Activated CD4-positive, alpha-beta T cell treated with anti-CD3 and anti-CD28 coated beads, Interleukin-2, amount 50 U/mL, for 24 hours (primary cell): ENCODE results near the gene LTF.
A peak's percentile ranks its signal among the peaks of the same experiment; 100 is the strongest.
"Not testable (repeated sequence)": the region's sequence is repeated elsewhere in the genome, so short reads cannot be mapped to it uniquely, and the experiment has no call there.

Experiments used
- DNase-seq, 2 donors: peaks; one replicate each; pipeline ENCODE4 v3.0.0-alpha.2; 2020; ENCODE audit warnings: low read depth in 1 of 2, low spot score in 1 of 2

The LTF gene

DNA sequence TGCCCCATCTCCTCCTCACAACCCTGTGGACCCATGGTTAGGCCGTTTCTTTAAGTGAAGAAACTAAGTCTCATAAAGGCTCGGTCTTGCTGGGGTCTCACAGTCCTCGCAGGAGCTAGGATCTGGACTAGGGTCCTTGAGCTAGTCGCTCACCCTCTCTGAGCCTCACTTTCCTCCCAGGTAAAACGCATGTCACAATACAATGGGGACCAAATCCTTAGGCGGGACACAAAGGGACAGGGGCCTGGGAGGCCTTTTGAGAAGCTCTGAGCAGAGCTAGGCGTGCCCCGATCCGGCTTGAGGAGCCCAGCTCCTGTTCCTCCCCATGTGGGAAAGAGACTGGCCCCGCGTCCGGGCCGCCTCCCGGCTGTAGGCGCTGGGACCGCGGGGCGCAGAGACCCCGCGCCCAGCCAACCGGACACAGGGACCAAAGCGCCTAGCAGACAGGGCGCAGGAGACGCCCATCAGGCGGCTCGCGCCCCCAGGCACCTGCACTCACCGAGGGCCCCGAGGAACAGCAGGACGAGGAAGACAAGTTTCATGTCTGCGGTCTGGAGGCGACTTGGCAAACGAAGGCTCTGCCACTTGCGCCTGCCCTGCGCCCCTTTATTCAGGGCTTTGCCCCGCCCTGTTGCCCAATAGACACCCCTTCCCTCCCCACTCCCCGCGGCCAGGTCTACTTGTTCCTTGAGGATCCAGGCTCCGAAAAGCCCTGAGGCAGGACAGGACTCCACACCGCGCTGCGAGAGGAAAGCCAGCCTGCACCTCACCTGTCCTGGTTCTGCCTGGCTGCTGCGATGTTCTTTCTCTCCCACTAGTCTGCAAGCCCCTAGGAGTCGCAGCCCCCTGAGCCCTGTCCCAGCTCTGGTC lies at the start of gene LTF:
Gene LTF (minus strand): TSS at position 580 of the 870 bp plus-strand sequence. CDS start 38 bp downstream, at position 542.
- DNase-seq: no peak

DNA sequence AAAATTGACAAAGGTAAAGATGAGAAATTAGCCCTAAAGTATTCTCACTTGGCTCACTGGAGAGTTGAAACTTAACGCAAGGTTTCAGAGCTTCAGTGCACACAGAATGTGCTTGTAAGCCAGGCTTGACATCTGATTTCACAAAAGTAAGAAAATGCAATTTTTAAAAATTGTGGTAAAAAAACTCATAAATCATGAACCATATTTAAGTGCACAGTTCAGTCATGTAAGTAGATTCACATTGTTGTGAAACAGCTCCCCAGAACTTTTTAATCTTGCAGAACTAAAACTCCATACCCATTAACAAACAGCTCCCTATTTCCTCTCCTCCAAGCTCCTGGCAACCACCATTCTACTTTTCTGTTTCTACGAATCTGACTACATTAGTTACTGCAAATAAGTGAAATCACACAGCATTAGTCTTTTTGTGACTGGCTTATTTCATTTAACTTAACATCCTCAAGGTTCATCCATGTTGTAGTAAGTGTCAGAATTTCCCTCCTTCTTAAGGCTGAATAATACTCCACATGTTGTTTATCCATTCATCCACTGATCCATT lies 47.6 kb upstream of the LTF start:
- DNase-seq: no peak

DNA sequence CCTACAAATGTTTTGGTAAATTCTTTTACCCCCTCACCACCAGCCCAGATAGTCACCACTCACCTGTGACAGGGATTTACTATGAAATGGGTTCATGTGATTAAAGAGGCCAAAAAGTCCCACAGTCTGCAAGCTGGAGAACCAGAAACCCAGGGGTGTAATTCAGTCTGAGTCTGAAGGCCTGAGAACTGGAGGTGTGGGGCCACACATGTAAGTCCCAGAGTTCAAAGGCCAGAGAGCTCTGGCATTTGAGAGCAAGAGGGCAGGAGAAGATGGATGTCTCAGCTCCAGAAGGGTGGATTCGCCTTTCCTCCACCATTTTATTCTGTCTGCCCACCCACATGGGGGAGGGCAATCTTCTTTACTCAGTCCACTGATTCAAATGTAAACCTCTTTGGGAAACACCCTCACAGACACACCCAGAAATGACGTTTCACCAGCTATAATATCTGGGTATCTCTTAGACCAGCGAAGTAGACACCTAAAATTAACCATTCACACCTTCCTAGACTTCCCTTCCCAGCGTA lies 45.0 kb upstream of the LTF start:
- no peak for DNase-seq

DNA sequence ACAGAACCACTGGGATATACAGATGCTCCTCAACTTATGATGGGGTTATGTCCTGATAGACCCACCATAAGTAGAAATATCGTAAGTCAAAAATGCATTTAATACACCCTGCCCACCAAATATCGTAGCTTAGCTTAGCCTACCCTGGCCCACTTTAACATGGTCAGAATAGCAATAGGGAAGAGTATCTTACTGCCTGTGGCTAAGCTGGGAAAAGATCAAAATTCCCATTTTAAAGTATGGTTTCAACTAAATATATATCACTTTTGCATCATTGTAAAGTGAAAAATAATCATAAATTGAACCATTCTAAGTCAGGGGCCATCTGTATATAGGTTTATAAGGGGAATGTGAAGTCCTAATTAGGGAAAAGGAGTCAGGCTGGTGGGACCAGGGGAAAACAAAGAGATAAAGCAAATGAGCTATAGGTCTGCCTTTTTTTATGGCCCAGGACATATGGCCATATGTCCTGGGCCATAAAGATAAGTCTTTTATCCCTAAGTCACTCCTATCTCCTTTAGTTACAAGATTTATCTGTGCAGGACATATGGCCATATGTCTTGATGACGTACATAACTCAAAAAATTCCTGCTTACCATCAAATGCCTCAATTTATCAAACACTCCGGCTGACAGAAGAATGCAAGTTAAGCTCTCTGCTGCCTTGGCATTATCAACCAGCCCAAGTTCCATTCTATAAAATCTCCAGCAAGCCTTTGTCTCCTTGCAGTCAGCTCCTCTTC lies 44.3 kb upstream of the LTF start:
- no peak for DNase-seq

DNA sequence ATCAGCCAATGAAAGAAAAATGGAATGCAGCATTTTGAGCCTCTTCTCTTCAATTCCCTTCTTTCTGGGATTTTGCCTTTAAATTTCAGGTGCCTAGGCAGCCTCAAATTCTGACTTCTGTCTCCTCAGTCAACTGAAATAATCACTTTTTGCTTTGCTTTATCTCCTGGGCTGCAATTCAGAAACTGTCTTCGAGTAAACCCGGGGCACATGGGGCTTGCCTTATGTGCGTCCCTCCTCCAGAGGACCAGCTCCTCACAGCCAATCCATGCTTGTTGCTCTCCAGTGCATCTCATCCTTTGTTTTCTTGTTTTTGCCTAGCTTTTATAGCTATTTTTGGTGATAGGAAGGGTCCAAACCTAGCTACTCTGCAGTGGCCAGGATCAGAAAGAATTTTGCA lies 41.8 kb upstream of the LTF start:
- DNase-seq: no peak

DNA sequence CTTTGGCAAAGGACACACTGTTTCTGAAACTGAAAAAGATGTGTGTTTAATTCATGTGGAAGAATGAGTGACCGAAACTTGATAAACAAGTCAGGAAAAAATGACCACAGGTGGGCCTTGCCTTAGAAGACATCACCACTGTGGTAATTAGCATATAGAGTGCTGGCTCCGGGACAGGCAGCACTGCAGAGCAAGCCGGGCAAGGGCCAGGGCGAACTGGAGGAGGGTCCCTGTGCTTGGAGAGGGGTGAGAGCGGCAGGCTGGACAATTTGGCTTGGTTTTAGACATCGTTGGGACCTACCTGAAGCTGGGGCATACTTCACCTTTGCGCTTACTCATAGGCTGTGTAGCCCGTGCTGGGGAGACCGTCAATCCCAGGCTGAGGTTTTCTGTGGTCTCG lies 41.2 kb upstream of the LTF start:
- DNase-seq: no peak

DNA sequence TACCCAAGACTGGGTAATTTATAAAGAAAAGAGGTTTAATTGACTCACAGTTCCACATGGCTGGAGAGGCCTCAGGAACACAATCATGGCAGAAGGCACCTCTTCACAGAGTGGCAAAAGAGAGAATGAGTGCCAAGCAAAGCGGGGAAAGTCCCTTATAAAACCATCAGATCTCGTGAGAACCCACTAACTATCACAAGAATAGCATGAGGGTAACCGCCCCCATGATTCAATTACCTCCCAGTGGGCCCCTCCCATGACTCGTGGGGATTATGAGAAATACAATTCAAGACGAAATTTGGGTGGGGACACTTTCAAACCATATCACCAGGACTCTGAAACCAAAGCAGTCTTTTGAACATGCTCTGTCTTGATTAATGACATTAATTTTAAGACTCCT lies 40.1 kb upstream of the LTF start:
- peak in 1 of 2 donors; percentile 53 for DNase-seq

DNA sequence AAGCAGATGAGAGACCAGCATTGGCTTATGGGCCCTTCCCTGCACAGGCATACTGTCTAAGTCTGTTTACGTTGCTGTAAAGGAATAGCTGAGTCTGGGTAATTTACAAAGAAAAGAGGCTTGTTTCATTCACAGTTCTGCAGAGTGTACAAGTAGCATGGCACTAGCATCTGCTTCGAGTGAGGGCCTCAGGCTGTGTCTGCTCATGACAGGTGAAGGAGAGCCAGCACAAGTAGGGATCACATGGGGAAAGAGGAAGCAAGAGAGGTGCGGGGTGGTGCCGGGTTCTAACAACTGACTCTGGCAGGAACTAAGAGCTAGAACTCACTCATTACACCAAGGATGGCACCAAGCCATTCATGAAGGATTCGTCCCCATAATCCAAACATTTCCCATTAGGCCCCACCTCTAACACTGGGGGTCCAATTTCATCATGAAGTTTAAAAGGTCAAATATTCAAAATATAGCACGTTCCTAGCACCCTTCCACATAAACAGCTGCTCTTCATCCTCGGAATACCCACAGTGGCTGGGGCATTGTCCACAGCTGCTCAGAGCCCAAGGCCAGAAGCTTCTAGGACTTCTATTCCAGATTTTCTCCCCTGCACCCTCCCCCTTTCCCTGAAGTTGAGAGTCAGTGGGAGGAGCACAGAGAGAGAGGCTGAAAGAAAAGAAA lies 38.6 kb upstream of the LTF start:
- DNase-seq: no peak

DNA sequence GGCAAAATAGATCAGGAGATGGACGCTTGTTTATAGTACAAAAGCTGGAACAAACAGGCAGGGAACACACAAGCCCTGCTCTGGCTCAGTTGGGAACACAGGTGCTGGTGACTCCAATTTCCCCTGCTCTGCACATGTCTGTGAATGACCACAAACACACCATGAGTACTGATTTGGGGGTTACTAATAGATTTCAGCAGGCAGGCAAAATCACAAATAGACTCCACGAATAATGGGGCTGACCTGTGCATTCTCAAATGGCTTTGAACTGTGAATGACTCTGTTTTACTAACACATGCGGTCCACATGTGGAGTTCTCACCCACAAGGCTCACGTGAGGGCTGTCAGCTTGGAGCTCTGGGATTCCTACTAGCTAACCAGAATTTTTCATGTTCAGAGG lies 37.0 kb upstream of the LTF start:
- no peak for DNase-seq

DNA sequence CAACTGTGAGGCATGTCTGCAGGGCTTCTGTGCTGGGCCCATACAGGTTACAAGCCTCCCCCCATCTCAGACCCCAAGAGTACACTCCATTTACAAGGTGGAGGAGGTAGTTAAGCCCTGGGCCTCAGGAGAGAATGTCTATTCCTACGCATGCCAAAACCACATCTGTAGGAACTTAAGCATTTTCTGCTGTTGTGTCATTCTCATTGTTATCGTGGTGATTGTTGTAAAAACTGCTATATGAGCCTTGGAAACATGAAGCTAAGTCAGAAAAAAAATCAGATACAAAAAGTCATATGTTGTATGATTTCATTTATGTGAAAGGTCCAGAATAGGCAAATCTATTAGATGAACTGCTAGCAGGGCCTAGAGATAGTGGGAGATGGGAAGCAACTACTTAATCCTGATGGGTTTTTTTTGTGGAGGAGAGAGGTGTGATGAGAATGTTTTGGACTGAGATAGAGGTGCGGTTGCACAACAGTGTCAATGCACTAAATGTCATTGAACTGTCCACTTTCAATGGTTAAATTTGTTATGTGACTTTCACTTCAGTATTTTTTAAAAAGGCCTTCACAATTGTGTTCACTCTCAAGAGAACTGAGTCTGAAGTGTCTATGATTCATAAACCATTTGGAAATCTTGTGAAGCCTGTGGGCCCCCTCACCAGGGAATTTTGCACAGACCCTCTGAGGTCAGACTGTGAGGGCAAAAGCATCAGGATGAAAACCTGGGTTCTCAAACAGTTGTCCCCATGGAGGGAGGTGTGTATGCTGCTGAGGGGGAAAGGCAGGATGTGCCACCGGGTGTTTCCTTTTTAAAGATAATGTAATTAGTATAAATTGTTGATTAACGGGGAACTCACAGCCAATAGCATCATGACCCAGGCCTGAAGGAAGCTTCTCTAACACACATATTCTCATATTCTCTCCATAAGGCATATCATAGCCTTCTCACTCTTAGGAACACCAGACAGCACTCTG lies 36.2 kb upstream of the LTF start:
- no peak for DNase-seq

DNA sequence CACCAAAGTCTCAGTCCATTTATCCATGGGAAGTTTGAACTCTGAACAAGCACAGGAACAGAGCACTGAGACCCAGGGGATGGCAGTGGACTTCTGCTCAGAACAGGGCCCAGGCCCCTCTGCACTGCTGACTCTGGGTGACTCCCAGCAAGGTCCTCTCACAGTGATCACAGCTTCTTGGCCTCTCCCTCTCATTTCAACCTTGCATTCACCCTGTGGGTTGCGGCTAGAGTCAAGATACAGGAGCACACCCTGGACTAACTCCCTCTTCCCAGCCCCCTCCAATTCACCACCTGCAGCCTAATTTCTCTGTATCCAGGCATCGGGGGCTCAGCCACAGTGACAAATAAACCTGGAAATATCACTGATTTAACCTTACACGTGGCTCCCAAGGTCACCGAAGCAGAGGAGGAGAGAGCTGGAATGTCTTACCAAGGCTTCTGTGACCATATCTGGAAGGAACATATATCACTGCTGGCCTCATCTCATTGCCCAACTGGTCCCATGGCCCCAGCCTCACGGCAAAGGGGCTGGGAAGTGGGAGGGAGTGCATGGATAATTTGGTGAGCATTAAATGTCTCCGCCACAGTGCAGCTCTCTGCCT lies 34.3 kb upstream of the LTF start:
- no peak for DNase-seq

DNA sequence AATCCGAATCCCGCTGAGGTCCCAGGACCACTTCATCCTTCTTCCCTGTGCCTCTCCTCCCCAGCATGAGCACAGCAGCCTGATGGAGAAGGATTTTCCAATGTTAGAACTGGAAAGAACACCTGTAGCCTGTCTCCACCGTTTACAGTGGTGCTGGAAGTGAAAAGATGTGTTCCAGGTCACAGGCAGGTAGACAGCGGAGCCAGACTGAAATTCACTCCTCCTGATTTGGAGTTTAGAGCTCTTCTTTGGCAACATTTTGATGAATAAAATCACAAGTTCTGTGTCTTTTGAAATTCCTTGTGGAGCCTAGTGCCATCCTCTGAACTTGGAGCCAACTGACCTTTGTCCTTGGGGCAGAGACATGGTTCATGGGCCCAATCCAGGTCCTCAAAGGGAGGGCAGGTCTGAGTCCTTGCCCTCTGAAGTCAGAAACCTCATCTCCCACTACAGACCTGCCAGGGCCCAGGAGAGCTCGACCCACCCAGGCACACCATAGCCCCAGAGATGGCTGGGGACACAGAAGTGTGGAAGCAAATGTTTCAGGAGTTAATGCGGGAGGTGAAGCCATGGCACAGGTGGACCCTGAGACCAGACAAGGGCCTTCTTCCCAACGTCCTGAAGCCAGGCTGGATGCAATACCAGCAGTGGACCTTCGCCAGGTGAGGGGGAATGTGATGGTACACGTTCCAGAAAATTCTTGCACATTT lies 33.0 kb upstream of the LTF start, which contains the start of gene RTP3:
Gene RTP3 (plus strand): TSS at position 421 of the 710 bp plus-strand sequence. CDS start 87 bp downstream, at position 508.
- DNase-seq: no peak

DNA sequence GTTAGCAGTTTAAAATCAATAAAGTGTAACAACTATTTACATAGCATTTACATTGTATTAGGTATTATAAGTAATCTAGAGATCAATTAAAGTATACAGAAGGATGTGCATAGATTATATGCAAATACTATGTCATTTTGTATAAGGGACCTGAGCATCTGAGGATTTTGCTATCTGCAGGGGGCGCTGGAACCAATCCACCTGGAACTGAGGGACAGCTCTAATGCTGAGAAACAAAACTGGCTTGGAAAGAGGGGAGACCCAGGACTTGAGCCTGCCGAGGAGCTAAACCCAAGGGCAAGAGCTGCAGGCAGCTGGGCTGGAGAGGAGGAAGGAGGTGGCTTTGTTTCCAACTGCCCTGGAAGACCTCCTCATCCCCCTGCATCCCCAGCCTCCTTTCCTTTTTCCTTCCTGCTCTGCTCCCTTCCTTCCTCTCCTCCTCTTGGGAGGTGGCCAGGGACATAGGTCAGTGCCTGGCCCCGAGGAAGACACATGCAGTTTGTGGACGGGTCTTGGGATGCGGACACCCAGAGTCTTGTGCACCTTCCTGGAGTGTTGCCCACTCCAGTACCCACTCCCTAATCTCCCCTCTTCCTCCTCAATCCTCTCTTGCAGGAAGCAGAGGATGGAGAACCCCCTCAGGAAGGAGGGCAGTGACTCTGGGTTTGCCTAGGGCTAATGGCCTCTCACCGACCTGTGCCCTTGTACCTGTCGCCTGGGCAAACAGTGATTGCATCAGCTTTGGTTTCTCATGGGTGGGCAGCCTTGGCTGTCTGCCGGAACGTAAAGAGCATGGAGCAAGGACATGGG lies 32.2 kb upstream of the LTF start:
- peak in 1 of 2 donors; percentile 35 for DNase-seq

DNA sequence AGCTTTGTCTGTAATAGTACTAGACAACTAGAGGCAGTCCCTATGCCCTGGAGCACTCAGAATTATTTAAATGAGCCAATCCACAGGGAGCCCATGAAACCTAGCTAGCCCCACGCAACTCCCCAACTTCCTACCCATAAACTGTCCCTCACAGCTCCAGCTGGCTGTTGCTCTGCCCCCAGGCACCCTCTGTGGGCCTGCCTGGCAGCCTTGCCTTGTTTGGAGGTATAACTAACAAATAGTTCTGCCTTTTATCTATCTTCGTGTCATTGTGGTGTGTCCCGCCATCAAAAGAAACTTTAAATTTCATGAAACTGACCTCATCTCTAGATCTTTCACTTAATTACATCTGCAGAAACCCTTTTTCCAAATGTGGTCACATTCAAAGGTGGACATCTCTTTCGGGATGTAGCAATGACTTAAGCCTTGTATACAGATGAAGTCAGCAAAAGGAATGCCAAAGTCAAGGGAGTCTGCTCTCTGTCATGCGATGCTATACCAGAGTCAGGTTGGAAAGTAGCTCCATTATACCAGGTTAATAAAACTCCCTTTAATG lies 31.3 kb upstream of the LTF start:
- no peak for DNase-seq

DNA sequence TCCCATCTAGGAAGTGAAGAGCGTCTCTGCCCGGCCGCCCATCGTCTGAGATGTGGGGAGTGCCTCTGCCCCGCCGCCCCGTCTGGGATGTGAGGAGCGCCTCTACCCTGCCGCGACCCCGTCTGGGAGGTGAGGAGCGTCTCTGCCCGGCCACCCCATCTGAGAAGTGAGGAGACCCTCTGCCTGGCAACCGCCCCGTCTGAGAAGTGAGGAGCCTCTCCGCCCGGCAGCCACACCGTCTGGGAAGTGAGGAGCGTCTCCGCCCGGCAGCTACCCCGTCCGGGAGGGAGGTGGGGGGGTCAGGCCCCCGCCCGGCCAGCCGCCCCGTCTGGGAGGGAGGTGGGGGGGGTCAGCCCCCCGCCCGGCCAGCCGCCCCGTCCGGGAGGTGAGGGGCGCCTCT lies 29.8 kb upstream of the LTF start:
- not testable (repeated sequence) for DNase-seq

DNA sequence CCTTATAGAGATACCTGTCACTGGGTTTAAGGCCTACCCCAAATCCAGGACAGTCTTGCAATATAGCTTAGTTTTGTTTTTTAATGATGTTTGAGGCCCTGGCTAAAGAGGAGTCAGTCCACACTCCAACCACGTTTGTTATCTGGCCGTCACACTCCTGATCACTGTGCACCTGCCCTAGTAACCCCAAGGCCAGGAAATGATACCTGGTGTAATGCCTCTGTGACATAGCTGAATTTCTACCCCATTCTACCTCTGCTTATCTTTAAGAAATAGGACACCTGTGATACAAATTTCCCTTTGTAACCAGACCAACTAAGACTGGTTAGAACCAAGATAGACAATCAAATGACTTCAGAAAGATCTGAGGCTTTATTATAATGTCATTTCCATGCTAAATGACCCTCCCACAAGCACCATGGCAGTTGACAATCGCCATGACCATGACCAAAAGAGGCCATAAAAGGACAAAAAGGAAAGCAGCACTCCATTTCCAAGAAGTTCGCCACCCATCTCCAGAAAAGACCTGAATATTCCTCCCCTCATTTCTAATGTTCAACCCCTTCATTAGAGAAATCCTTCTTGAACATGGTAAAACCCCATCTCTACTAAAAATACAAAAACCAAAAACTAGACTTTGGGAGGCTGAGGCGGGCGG lies 28.3 kb upstream of the LTF start:
- no peak for DNase-seq
